ENCODE results near the gene GMDS. TPM values are rescaled to one million over a fixed set of nuclear protein-coding genes. Genes with fewer than 3 reads are reported as not detected.

The GMDS gene
- total and polyA plus RNA-seq, 2 of the 4 experiments (the other 2 are of a cell fraction) = 7.3 to 21.9 TPM

DNA sequence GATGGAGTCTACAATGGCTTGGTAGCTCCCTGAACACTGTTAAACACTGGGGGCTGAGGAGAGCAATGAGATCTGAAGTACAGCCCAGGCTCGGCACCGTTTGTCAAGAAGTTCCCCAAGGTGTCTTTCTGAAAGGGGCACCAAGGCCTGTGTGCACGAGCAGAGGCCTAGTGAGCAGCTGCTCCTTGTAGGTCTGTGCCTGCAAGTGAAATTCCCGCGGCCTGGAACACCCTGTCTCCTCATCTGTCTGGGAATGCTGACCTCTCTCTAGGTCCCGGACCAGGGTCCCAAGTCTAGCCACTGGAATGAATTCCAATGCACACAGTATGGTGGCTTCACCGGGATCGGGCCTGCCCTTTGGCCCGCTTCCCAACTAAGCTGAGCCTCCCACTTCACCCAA, 500.9 kb downstream of the GMDS start:
- dilution Hi-C loops (cut with HindIII; ENCODE audit: low sequenced_read_pairs, unreplicated experiment) (no loop called here), in situ Hi-C loops (cut with MboI; ENCODE audit: low sequenced_read_pairs) (no loop called here), intact Hi-C loops (cut with micrococcal nuclease) (no loop called here)
- Histone ChIP-seq H2AFZ (replicated peaks; ENCODE audit: low read length, poor library complexity) (no peak overlapping the region), H2BK5ac (ENCODE audit: low read depth, low read length, poor library complexity, severe bottlenecking) (no peak overlapping the region), H4K5ac (ENCODE audit: low read depth, low read length) (no peak overlapping the region), H3K4me1 (ENCODE audit: control insufficient read depth, insufficient read depth, low read length) (0 out of 2 replicates have a peak, but pooled peaks cover 2% of the 10 kb centered on the region), H3K4ac (ENCODE audit: low read depth, low read length) (no peak overlapping the region), H3K18ac (ENCODE audit: low read depth, low read length) (no peak overlapping the region), H3K23ac (ENCODE audit: low read depth, low read length) (no peak overlapping the region), H3K4me3 (ENCODE audit: insufficient read depth, low read depth, low read length) (no peak overlapping the region), H4K20me1 (ENCODE audit: insufficient read depth, low read length) (no peaks in the 10 kb centered on the region), H4K8ac (ENCODE audit: low read depth in 2 of 2, low read length in 2 of 2) (no peak overlapping the region), H3K9ac (ENCODE audit: low read depth, low read length) (no peak overlapping the region), H2AK5ac (ENCODE audit: low read depth, low read length) (no peak overlapping the region), H3K14ac (replicated peaks; ENCODE audit: low read depth, low read length) (no peak overlapping the region), H3K4me2 (ENCODE audit: low read depth, low read length) (no peak overlapping the region), H3K36me3 (ENCODE audit: control insufficient read depth, insufficient read depth, low read length) (no peaks in the 10 kb centered on the region), H2BK15ac (ENCODE audit: low read depth, low read length) (no peak overlapping the region), H3K9me3 (ENCODE audit: control insufficient read depth, insufficient read depth, low read length) (no peaks in the 10 kb centered on the region), H3K9me1 (ENCODE audit: insufficient read depth, low read length) (no peaks in the 10 kb centered on the region), H3K27ac (ENCODE audit: insufficient read depth, low read length) (no peak overlapping the region), H2AK9ac (replicated peaks; ENCODE audit: low read depth, low read length, poor library complexity) (peak overlapping the region; percentile 16), H4K91ac (ENCODE audit: insufficient read depth, low read depth, low read length) (no peak overlapping the region), H3K27me3 (ENCODE audit: control insufficient read depth, insufficient read depth, low read length) (no peaks in the 10 kb centered on the region), H3K56ac (ENCODE audit: extremely low read depth, insufficient read depth, low read length) (no peak overlapping the region), H3K79me1 (ENCODE audit: low read depth in 1 of 2, low read length in 2 of 2) (no peaks in the 10 kb centered on the region), H2BK120ac (ENCODE audit: low read depth, low read length) (no peak overlapping the region), H2BK20ac (ENCODE audit: low read depth, low read length) (no peak overlapping the region)
- no TSS peak for BruUV-seq (replicated peaks)
- 100% methylated on average over 4 of the region's 9 CpGs; no CpG with 5 or more reads in 1 of the 2 experiments for WGBS, 2 experiments (ENCODE audit: extremely low coverage in 2 of 2, insufficient read length in 1 of 2)
- POLR2A ChIA-PET (ENCODE audit: unreplicated experiment) = no interaction called here
- ATAC-seq (ENCODE audit: low read depth) = no peak
- no peak for DNase-seq
- CTCF ChIA-PET = no interaction called here
- TF ChIP-seq RCOR1 (IDR thresholded peaks at IDR 0.05; ENCODE audit: insufficient replicate concordance, low read length) = no peak
- no peak for TF ChIP-seq POLR2A (IDR thresholded peaks at IDR 0.05; ENCODE audit: low read depth, low read length)
- TF ChIP-seq, protein P1, sequence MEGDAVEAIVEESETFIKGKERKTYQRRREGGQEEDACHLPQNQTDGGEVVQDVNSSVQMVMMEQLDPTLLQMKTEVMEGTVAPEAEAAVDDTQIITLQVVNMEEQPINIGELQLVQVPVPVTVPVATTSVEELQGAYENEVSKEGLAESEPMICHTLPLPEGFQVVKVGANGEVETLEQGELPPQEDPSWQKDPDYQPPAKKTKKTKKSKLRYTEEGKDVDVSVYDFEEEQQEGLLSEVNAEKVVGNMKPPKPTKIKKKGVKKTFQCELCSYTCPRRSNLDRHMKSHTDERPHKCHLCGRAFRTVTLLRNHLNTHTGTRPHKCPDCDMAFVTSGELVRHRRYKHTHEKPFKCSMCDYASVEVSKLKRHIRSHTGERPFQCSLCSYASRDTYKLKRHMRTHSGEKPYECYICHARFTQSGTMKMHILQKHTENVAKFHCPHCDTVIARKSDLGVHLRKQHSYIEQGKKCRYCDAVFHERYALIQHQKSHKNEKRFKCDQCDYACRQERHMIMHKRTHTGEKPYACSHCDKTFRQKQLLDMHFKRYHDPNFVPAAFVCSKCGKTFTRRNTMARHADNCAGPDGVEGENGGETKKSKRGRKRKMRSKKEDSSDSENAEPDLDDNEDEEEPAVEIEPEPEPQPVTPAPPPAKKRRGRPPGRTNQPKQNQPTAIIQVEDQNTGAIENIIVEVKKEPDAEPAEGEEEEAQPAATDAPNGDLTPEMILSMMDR (conservative IDR thresholded peaks at IDR 0.05; ENCODE audit: low read depth, low read length) = no peak
- TF ChIP-seq FOS (IDR thresholded peaks at IDR 0.05; ENCODE audit: low read depth, low read length) = no peak
- TF ChIP-seq NFE2L2 (IDR thresholded peaks at IDR 0.05; ENCODE audit: low read depth, low read length) = no peak
- no peak for TF ChIP-seq RFX5 (IDR thresholded peaks at IDR 0.05; ENCODE audit: low read depth, low read length)
- TF ChIP-seq CEBPB (IDR thresholded peaks at IDR 0.05; ENCODE audit: low read depth, low read length) = no peak
- TF ChIP-seq SMC3 (IDR thresholded peaks at IDR 0.05; ENCODE audit: low read depth, low read length) = no peak
- TF ChIP-seq USF2 (IDR thresholded peaks at IDR 0.05; ENCODE audit: low read depth, low read length) = no peak
- no peak for TF ChIP-seq MAFK (IDR thresholded peaks at IDR 0.05; ENCODE audit: low read depth, low read length)
- TF ChIP-seq CHD1 (IDR thresholded peaks at IDR 0.05; ENCODE audit: low read depth, low read length) = no peak
- TF ChIP-seq MXI1 (IDR thresholded peaks at IDR 0.05; ENCODE audit: borderline replicate concordance, low read depth, low read length) = no peak
- no peak for TF ChIP-seq BHLHE40 (IDR thresholded peaks at IDR 0.05; ENCODE audit: low read depth, low read length)
